Peyer's patch (tissue), 4 donors: ENCODE measurements around the gene OCA2.

Experiments
- POLR2A ChIP-seq, 2 donors: fragments of 450-650 bp; IDR thresholded peaks; one replicate each; pipeline ENCODE4 v1.5.1; 2017; ENCODE audit warnings: antibody characterized with exemption in 2 of 2, mild to moderate bottlenecking in 2 of 2, moderate library complexity in 2 of 2
- TF ChIP-seq, protein P1 (sequence below), 6 experiments: fragments of 450-650 bp in 4 of 6; fragments of 200-600 bp in 2 of 6; sonication (generic) in 1 of 6; IDR thresholded peaks; one replicate each; pipeline ENCODE4 v1.5.1; 2017 to 2019; ENCODE audit warnings: antibody characterized with exemption in 6 of 6, mild to moderate bottlenecking in 3 of 6, moderate library complexity in 1 of 6

GRCh38 chr15:27741226-27741860 lies 357.8 kb downstream of the OCA2 start:
- TF ChIP-seq, protein P1, sequence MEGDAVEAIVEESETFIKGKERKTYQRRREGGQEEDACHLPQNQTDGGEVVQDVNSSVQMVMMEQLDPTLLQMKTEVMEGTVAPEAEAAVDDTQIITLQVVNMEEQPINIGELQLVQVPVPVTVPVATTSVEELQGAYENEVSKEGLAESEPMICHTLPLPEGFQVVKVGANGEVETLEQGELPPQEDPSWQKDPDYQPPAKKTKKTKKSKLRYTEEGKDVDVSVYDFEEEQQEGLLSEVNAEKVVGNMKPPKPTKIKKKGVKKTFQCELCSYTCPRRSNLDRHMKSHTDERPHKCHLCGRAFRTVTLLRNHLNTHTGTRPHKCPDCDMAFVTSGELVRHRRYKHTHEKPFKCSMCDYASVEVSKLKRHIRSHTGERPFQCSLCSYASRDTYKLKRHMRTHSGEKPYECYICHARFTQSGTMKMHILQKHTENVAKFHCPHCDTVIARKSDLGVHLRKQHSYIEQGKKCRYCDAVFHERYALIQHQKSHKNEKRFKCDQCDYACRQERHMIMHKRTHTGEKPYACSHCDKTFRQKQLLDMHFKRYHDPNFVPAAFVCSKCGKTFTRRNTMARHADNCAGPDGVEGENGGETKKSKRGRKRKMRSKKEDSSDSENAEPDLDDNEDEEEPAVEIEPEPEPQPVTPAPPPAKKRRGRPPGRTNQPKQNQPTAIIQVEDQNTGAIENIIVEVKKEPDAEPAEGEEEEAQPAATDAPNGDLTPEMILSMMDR (IDR thresholded peaks at IDR 0.05), result no peak
- TF ChIP-seq POLR2A (IDR thresholded peaks at IDR 0.05), result no peak
